NK-92 (cell line): ENCODE results near the gene ZBTB38.

Source experiments
- DNase-seq: peaks from one replicate; lab custom pipeline; 2025; ENCODE audit not compliant: unreplicated experiment; lab: John Stamatoyannopoulos, UW

The ZBTB38 gene

GRCh38 chr3:141403576-141403975, 35.3 kb downstream of the ZBTB38 start:
- DNase-seq = no peak

- no peak for DNase-seq
These were observed 36.7 kb downstream of the ZBTB38 start for GRCh38 chr3:141405025-141405424.

- no peak for DNase-seq
These were observed 37.3 kb downstream of the ZBTB38 start for GRCh38 chr3:141405591-141405990.

GRCh38 chr3:141406265-141406664, 38.0 kb downstream of the ZBTB38 start:
- no peak for DNase-seq

- DNase-seq = no peak
These were observed 38.7 kb downstream of the ZBTB38 start for GRCh38 chr3:141407047-141407446.

GRCh38 chr3:141407825-141408224, 39.5 kb downstream of the ZBTB38 start:
- no peak for DNase-seq

GRCh38 chr3:141408596-141408995, 40.3 kb downstream of the ZBTB38 start:
- DNase-seq = no peak

- no peak for DNase-seq
These were observed 41.6 kb downstream of the ZBTB38 start for GRCh38 chr3:141409940-141410241.

GRCh38 chr3:141410408-141410807, 42.1 kb downstream of the ZBTB38 start:
- DNase-seq = no peak

- no peak for DNase-seq
These were observed 42.5 kb downstream of the ZBTB38 start for GRCh38 chr3:141410846-141411245.

- no peak for DNase-seq
These were observed 43.0 kb downstream of the ZBTB38 start for GRCh38 chr3:141411251-141411771.

- no peak for DNase-seq
These were observed 44.0 kb downstream of the ZBTB38 start for GRCh38 chr3:141412087-141412935.

- no peak for DNase-seq
These were observed 44.6 kb downstream of the ZBTB38 start for GRCh38 chr3:141412936-141413354.

- no peak for DNase-seq
These were observed 45.1 kb downstream of the ZBTB38 start for GRCh38 chr3:141413391-141413790.

GRCh38 chr3:141413801-141414689, 45.7 kb downstream of the ZBTB38 start:
- no peak for DNase-seq

GRCh38 chr3:141414800-141415462, 46.6 kb downstream of the ZBTB38 start:
- DNase-seq = no peak

GRCh38 chr3:141415953-141416352, 47.6 kb downstream of the ZBTB38 start:
- DNase-seq = no peak
